AG09309 (cell line): ENCODE results near the gene FCN3.

ENCODE experiments used
- DNase-seq: peaks from one replicate; pipeline ENCODE4 v3.0.0-alpha.2; 2010; ENCODE audit warnings: low read depth
- H3K4me3 ChIP-seq: 2 replicates; pipeline ENCODE4 v1.5.1; 2011; ENCODE audit warnings: mild to moderate bottlenecking, low read depth, low read length, moderate library complexity; ENCODE audit not compliant: control insufficient read depth
- CTCF ChIP-seq: IDR thresholded peaks from 2 replicates; pipeline ENCODE4 v1.5.1; 2011; ENCODE audit warnings: mild to moderate bottlenecking, low read depth, low read length, inconsistent platforms; ENCODE audit not compliant: insufficient read depth, control insufficient read depth; ENCODE audit errors: missing control alignments

Gene FCN3

GRCh38 chr1:27394282-27394658, 19.6 kb upstream of the FCN3 start:
- no peak for DNase-seq
- no peak overlapping the region for H3K4me3 ChIP-seq
- no peak for TF ChIP-seq CTCF

- no peak overlapping the region for H3K4me3 ChIP-seq
- no peak for DNase-seq
- no peak for TF ChIP-seq CTCF
Measured at GRCh38 chr1:27393641-27394281, 19.1 kb upstream of the FCN3 start.

- DNase-seq, result no peak
- peak; percentile 34 for TF ChIP-seq CTCF
- H3K4me3 ChIP-seq, result peak overlapping the region; percentile 68
Measured at GRCh38 chr1:27392778-27393635, 18.4 kb upstream of the FCN3 start.

- peak; percentile 61 for TF ChIP-seq CTCF
- peak within 1 kb of the TSS; percentile 68 for H3K4me3 ChIP-seq
- DNase-seq, result peak; percentile 41
Measured at GRCh38 chr1:27392096-27392777, 17.6 kb upstream of the FCN3 start, which contains the start of gene GPR3. TSS of gene GPR3 (plus strand) at chr1:27392622. CDS start at chr1:27393799, 1,177 bp downstream.

GRCh38 chr1:27391511-27392095, 17.0 kb upstream of the FCN3 start:
- no peak for DNase-seq
- H3K4me3 ChIP-seq, result peak overlapping the region; percentile 27

More at GRCh38 chr1:27391511-27392095, 17.0 kb upstream of the FCN3 start:
- no peak for TF ChIP-seq CTCF
